Measurements from ENCODE around the gene KLHL2. TPM values are rescaled to one million over a fixed set of nuclear protein-coding genes. Genes with fewer than 3 reads are reported as not detected.

The KLHL2 gene
- total RNA-seq, 1 donor from 2014 or later, result 10.6 TPM

GRCh38 chr4:165368567-165368966, 161.2 kb downstream of the KLHL2 start:
- TF ChIP-seq CTCF (IDR thresholded peaks at IDR 0.05; ENCODE audit: unreplicated experiment), result no peak
- Mint-ChIP-seq H3K4me1 (ENCODE audit: unreplicated experiment) (no peaks in the 10 kb centered on the region), H3K9me3 (ENCODE audit: unreplicated experiment) (no peaks in the 10 kb centered on the region)

GRCh38 chr4:165369522-165369921, 162.2 kb downstream of the KLHL2 start:
- no peaks in the 10 kb centered on the region for H3K9me3 Mint-ChIP-seq (ENCODE audit: unreplicated experiment)
- no peaks in the 10 kb centered on the region for H3K27me3 Mint-ChIP-seq (ENCODE audit: unreplicated experiment)
- no peak for DNase-seq (ENCODE audit: low spot score)
- H3K36me3 Mint-ChIP-seq (ENCODE audit: low read depth, unreplicated experiment), result no peaks in the 10 kb centered on the region
- no peak for TF ChIP-seq CTCF (IDR thresholded peaks at IDR 0.05; ENCODE audit: unreplicated experiment)
- no peak overlapping the region for H3K27ac Mint-ChIP-seq (ENCODE audit: unreplicated experiment)
- no peak overlapping the region for H3K4me3 Mint-ChIP-seq (ENCODE audit: unreplicated experiment)
- no peaks in the 10 kb centered on the region for H3K4me1 Mint-ChIP-seq (ENCODE audit: unreplicated experiment)

More at GRCh38 chr4:165368567-165368966, 161.2 kb downstream of the KLHL2 start:
- Mint-ChIP-seq H3K27ac (ENCODE audit: unreplicated experiment) (no peak overlapping the region), H3K36me3 (ENCODE audit: low read depth, unreplicated experiment) (no peaks in the 10 kb centered on the region), H3K4me3 (ENCODE audit: unreplicated experiment) (no peak overlapping the region), H3K27me3 (ENCODE audit: unreplicated experiment) (no peaks in the 10 kb centered on the region)
- no peak for DNase-seq (ENCODE audit: low spot score)

GRCh38 chr4:165370530-165370929, 163.2 kb downstream of the KLHL2 start:
- Mint-ChIP-seq H3K4me1 (ENCODE audit: unreplicated experiment) (no peaks in the 10 kb centered on the region), H3K27ac (ENCODE audit: unreplicated experiment) (no peak overlapping the region), H3K4me3 (ENCODE audit: unreplicated experiment) (no peak overlapping the region), H3K27me3 (ENCODE audit: unreplicated experiment) (no peaks in the 10 kb centered on the region), H3K9me3 (ENCODE audit: unreplicated experiment) (no peaks in the 10 kb centered on the region), H3K36me3 (ENCODE audit: low read depth, unreplicated experiment) (no peaks in the 10 kb centered on the region)
- DNase-seq (ENCODE audit: low spot score), result no peak
- TF ChIP-seq CTCF (IDR thresholded peaks at IDR 0.05; ENCODE audit: unreplicated experiment), result no peak

Other genes with a start within 250 kb of the KLHL2 start
- 1.8 TPM for gene TRIM61, start 229.9 kb upstream of the KLHL2 start, total RNA-seq (ENCODE audit: unreplicated experiment)
- not detected for gene TRIM60, start 175.6 kb upstream of the KLHL2 start, total RNA-seq (ENCODE audit: unreplicated experiment)
- gene TRIM75, start 153.7 kb upstream of the KLHL2 start, total RNA-seq (ENCODE audit: unreplicated experiment), result not detected
- 11.6 TPM for gene TMEM192, start 94.7 kb upstream of the KLHL2 start, total RNA-seq (ENCODE audit: unreplicated experiment)
- 118 TPM for gene MSMO1, start 120.1 kb downstream of the KLHL2 start, total RNA-seq (ENCODE audit: unreplicated experiment)
- 2.3 TPM for gene CPE, start 171.4 kb downstream of the KLHL2 start, total RNA-seq (ENCODE audit: unreplicated experiment)